ENCODE results near the gene ARMC5.

DNA sequence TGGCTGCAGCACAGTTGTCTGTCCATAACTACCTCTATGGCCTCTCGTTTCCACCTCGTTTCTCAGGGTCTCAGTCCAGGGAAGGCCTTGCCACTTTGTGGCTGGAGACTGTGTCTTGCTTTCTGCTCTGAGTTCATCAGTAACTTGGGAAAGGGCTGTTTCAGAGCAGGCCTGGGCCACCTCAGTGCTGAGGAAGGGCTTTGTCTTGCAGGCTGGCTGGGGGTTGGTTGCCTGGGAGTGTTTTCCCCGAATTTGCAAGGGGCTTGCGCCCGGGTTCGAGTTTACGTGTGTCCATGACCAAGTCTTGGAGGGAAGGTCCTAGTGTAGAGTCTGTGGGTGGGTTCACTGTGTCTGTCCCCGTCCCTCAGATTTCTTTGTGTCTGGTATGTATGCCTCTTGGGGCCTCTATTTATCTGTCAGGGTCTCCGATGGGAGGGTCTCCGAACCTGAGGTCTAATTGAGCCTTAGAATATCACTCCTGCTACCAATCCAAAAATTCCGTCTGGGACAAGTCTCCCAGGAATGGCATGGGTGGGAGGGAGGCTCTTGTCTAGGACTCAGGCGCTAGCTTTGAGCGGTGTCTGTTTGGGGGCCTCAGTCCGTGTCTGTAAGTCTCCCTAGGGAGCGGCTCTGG lies 12.1 kb downstream of the ARMC5 start:
- TF ChIP-seq MLX (CRISPR knock-in tag; conservative IDR thresholded peaks at IDR 0.05) (no peak), JUN (IDR thresholded peaks at IDR 0.05; ENCODE audit: borderline replicate concordance, low read depth, low read length) (no peak), JUN (CRISPR knock-in tag; IDR thresholded peaks at IDR 0.05; ENCODE audit: borderline replicate concordance) (no peak), ZFP36 (IDR thresholded peaks at IDR 0.05; ENCODE audit: low read depth, low read length, partially characterized antibody) (no peak), ZNF124 (CRISPR knock-in tag; IDR thresholded peaks at IDR 0.05) (no peak), CTCF (IDR thresholded peaks at IDR 0.05 in 2 of 3, conservative IDR thresholded peaks at IDR 0.05 in 1 of 3; ENCODE audit: insufficient read depth in 2 of 3, low read depth in 1 of 3, low read length in 3 of 3) (no peak), HDAC2 (IDR thresholded peaks at IDR 0.05) (no peak), POLR2AphosphoS5 (IDR thresholded peaks at IDR 0.05; ENCODE audit: control insufficient read depth, insufficient read depth, low read depth, low read length) (no peak), SP1 (CRISPR knock-in tag; IDR thresholded peaks at IDR 0.05) (no peak)
- TF ChIP-seq, protein P1, sequence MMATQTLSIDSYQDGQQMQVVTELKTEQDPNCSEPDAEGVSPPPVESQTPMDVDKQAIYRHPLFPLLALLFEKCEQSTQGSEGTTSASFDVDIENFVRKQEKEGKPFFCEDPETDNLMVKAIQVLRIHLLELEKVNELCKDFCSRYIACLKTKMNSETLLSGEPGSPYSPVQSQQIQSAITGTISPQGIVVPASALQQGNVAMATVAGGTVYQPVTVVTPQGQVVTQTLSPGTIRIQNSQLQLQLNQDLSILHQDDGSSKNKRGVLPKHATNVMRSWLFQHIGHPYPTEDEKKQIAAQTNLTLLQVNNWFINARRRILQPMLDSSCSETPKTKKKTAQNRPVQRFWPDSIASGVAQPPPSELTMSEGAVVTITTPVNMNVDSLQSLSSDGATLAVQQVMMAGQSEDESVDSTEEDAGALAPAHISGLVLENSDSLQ (IDR thresholded peaks at IDR 0.05): no peak
